ENCODE data around the gene CHAC1. TPM values are rescaled to one million over a fixed set of nuclear protein-coding genes. Genes with fewer than 3 reads are reported as not detected.
A peak's percentile ranks its signal among the peaks of the same experiment; 100 is the strongest.

The CHAC1 gene
- total RNA-seq, 1 donor, result 11.4 TPM

DNA sequence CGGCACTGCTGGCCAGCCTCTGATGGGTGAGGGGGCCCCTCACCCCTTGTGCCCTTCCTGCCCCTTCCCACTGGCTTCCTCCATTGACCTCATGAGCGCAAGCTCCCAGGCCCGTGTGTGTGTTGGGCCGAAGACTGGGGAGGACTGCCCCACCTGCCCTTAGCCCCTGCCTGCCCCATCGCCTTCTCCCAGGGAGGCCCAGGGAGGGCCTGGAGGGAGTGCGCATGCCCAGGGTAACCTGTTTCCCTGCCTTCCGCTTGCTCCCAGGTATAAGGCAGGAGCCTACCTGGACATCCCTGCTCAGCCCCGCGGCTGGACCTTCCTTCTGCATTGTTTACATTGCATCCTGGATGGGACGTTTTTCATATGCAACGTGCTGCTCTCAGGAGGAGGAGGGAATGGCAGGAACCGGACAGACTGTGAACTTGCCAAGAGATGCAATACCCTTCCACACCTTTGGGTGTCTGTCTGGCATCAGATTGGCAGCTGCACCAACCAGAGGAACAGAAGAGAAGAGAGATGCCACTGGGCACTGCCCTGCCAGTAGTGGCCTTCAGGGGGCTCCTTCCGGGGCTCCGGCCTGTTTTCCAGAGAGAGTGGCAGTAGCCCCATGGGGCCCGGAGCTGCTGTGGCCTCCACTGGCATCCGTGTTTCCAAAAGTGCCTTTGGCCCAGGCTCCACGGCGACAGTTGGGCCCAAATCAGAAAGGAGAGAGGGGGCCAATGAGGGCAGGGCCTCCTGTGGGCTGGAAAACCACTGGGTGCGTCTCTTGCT, 15.3 kb upstream of the CHAC1 start:
- TF ChIP-seq, protein P1, sequence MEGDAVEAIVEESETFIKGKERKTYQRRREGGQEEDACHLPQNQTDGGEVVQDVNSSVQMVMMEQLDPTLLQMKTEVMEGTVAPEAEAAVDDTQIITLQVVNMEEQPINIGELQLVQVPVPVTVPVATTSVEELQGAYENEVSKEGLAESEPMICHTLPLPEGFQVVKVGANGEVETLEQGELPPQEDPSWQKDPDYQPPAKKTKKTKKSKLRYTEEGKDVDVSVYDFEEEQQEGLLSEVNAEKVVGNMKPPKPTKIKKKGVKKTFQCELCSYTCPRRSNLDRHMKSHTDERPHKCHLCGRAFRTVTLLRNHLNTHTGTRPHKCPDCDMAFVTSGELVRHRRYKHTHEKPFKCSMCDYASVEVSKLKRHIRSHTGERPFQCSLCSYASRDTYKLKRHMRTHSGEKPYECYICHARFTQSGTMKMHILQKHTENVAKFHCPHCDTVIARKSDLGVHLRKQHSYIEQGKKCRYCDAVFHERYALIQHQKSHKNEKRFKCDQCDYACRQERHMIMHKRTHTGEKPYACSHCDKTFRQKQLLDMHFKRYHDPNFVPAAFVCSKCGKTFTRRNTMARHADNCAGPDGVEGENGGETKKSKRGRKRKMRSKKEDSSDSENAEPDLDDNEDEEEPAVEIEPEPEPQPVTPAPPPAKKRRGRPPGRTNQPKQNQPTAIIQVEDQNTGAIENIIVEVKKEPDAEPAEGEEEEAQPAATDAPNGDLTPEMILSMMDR (IDR thresholded peaks at IDR 0.05; ENCODE audit: insufficient read depth, low read length), result no peak
- no peak overlapping the region for H3K4me3 ChIP-seq (ENCODE audit: low read depth, low read length)
- DNase-seq (ENCODE audit: low read depth), result no peak

DNA sequence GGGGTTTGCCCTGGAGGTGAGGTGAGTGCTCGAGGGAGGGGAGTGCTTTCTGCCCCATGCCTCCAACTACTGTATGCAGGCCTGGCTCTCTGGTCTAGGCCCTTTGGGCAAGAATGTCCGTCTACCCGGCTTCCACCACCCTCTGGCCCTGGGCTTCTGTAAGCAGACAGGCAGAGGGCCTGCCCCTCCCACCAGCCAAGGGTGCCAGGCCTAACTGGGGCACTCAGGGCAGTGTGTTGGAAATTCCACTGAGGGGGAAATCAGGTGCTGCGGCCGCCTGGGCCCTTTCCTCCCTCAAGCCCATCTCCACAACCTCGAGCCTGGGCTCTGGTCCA, 14.8 kb upstream of the CHAC1 start:
- no peak overlapping the region for H3K4me3 ChIP-seq (ENCODE audit: low read depth, low read length)
- TF ChIP-seq, protein P1 (IDR thresholded peaks at IDR 0.05; ENCODE audit: insufficient read depth, low read length), result no peak
- no peak for DNase-seq (ENCODE audit: low read depth)

DNA sequence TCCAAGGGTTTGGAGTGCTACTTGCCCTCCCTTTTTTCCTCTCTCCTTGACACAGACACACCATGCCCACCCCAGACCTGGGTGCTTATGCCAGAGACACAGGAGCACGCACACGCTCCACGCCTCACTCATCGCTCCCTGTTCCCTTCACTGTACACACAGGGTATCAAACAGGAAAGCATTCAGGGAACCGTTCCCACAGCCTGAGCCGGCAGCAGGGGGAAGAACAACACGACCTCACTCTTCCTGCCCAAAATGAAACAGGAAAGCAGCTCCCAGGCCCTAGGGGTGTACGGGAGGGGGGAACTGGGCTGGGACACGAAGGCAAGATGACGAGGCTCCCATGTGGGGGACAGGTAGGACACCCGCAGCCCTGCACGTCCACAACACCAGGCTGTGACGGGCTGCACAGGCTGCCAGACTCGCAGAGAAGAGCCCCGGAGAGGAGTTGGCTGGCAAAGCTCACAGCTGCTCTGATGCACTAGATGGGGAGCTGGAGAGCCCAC, 12.9 kb upstream of the CHAC1 start:
- TF ChIP-seq, protein P1 (IDR thresholded peaks at IDR 0.05; ENCODE audit: insufficient read depth, low read length), result no peak
- no peak overlapping the region for H3K4me3 ChIP-seq (ENCODE audit: low read depth, low read length)
- no peak for DNase-seq (ENCODE audit: low read depth)

DNA sequence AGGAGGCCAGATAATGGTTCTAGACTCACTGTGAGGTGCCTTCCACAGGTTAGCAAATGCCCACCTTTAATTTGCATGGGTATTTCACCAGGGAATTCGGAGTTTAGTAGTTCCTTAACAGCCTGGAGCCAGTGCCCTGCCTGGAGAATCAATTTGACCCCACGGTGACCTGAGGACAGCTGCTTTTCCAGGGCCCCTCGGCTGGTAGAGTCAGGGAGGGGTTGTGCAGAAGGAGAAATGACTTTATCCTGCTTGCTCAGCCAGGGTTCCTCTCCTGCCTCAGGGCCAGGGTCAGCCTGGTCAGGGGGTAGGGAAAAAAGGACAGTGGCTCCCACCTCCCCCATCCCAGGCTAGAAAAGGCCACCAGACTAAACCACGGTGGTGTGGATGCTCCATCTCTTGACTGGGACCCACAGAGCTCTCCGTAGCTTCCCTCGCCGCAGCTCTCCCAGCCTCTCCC, 12.2 kb upstream of the CHAC1 start:
- TF ChIP-seq, protein P1 (IDR thresholded peaks at IDR 0.05; ENCODE audit: insufficient read depth, low read length), result no peak

DNA sequence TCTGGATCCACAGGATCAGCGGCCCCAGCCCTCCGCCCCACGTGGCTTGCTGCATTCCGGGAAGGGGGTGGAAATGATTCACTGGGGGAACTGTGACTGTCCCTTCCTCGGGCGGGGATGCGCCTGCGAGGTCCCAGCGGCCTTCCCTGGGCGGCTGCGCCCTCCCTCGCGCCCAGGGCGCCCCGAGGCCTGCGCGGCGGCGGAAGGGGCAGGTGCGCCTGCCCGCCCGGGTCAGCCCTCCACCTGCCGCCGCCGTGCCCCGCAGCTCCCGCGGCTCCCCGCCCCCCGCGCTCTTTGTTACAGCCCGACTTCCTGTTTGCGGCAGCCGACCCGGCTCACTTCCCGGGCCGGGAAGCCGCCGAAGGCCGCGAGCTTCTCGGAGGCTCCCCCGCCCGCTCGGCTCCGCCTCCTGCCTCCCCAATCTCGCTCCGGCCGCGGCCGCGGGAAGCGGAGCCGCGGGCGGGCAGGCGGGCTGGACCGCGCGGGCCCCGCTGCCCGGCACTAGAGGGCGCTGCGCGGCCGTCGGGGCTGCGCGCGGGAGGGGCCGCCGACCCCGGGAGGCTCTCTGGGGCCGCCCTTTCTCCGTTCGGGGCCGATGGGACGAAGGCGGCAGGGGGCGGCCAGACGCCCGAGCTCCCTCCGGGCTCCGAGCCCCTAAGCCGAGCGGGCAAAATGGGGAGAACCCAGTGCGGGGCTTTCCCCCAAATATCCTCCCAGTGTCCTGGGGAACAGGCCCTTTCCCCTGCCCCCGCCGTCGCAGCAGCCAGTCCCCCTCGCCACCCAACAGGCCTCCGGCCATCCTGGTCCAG, 11.5 kb upstream of the CHAC1 start:
- TF ChIP-seq, protein P1 (IDR thresholded peaks at IDR 0.05; ENCODE audit: insufficient read depth, low read length), result peak; percentile 36
- H3K4me3 ChIP-seq (ENCODE audit: low read depth, low read length), result peak overlapping the region; percentile 63
- peak; percentile 47 for DNase-seq (ENCODE audit: low read depth)

More for the DNA sequence above, 12.2 kb upstream of the CHAC1 start:
- peak overlapping the region; percentile 50 for H3K4me3 ChIP-seq (ENCODE audit: low read depth, low read length)
- no peak for DNase-seq (ENCODE audit: low read depth)

DNA sequence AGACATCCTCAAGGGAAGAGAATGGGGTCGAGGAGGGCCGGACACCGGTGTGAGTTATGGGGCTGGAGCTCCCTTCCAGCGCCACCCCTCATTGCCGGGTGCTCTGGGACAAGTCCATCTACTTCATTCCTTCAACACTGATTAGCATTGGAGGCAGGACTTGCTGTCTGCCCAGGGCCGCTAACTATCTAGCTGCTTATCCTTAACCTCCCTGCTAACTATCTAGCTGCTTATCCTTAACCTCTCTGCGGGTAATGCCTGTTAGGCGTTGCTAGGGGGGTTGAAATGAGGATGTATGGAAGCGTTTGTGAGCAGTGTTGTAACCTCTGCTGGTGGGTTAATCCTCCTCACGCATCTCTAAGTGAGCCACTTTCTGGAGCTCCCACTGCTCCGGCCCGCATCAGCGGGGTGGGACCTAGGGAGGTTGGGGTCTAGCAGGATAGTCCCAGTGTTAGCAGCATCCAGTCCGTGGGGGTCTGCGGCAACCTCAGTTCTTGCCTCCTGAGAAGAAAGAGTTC, 10.9 kb upstream of the CHAC1 start:
- H3K4me3 ChIP-seq (ENCODE audit: low read depth, low read length), result peak overlapping the region; percentile 63
- TF ChIP-seq, protein P1 (IDR thresholded peaks at IDR 0.05; ENCODE audit: insufficient read depth, low read length), result no peak
- DNase-seq (ENCODE audit: low read depth), result peak; percentile 21
